T1000 (cell line): ENCODE data around the gene PPP1R36.
"Not testable (repeated sequence)": the region's sequence is repeated elsewhere in the genome, so short reads cannot be mapped to it uniquely, and the experiment has no call there.

ENCODE experiments used
- DNase-seq: peaks from one replicate; lab custom pipeline; 2025; ENCODE audit warnings: mixed read lengths; lab: John Stamatoyannopoulos, UW

The PPP1R36 gene

DNA sequence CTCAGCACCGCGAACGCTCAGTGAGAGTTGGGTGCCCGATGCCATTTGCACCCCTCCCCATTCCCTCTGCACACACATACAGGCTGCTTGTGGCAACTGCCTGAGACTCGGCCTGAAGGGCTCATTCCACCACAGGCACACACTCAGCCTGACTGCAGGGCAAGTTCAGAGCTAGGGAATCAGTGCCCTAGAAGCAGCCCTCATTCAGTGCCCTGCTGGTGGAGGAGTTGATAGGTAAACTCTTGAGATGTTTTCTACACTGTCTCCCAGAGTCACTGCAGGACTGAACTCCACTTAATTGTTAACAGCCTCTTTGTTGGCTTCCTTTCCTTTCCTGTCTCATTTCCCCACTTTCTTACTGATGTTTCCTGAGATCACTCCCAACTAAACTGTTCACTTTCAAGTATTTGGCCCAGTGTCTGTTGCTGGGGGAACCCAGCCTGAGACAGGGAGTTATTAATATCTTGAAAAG is 16.9 kb downstream of the PPP1R36 start:
- DNase-seq: no peak

DNA sequence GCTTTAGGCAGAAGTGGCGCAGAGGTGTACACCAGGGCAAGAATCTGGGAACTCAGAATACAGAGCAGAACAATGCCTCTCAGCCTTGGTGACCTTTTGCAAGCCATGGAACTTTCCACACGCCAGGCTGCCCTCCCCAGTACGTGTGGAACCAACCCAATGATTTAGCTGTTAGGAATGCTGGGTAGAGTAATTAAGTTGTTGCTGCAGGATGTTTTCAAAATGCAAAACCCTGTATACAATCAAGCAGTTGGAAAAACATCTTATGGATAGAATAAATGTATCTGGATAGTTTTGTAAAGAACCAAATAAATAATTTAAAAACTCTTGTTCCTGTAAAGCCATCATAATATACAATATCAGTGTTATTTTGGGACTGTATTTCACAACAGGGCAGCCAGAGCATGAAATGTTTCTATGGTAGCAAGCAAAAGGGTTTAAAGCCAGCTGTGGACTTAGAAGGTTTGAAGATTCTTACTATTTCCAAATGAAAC is 19.4 kb downstream of the PPP1R36 start:
- peak; percentile 40 for DNase-seq

DNA sequence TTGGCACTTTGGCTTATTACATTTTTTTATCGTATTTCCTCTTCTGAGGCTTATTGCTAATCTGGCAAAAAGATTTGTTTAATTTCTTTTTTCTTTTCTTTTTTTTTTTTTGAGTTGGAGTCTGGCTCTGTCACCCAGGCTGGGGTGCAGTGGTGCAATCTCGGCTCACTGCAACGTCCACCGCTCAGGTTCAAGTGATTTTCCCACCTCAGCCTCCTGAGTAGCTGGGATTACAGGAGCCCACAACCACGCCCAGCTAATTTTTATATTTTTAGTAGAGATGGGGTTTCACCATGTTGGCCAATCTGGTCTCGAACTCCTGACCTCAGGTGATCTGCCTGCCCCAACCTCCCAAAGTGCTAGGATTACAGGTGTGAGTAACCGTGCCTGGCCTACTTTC is 19.9 kb downstream of the PPP1R36 start:
- not testable (repeated sequence) for DNase-seq

DNA sequence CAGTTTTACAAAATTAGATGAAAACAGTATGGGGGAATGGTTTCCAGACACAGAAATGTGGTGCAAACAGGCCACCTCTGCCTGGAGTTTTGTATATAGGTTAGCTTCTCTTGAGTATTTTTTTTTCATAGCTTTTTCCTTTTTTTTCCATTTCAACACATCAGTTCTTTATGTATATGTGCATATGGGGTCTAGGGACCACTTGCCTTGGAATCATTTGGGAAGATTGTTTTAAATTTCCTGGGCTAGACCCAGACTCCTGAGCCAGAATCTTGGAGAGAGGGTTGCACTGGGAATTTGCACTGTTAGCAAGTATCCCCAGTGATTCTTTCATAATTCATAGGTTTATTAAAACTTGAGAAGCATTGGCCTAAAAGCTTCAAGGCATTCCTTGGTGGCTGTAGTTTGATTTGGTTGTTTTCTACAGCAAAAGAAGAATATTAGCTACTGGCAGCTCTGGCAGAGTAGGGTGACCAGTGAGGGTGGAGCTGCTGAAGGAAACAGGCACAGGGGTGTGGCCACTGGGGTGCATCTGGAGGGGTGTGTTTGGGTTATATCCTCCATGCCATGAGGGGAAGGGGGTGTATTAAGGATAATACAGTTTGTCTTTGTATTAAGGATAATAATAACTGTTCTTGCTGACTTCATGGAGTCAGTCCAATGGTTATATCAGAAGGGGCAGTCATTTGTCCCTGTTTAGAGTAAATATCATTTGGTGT is 22.8 kb downstream of the PPP1R36 start:
- no peak for DNase-seq

DNA sequence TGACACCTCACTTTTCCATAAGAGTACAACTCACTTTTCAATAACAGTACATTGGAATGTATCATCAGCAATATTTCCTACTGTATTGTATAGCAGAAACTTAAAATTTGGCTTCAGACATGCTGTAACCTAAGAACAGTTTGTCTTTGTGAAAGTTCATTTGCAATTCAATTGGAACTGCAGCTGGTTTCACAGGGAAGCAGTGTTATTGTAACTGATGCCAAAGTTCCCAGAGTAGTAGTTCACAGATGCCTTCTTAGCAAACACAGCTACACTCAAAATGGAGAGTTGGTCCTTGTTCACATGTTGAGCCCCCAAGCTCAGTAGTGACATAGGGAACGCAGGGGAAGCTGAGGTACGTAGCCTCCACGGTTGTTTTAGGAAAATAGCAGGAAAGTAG is 23.3 kb downstream of the PPP1R36 start:
- DNase-seq: no peak

DNA sequence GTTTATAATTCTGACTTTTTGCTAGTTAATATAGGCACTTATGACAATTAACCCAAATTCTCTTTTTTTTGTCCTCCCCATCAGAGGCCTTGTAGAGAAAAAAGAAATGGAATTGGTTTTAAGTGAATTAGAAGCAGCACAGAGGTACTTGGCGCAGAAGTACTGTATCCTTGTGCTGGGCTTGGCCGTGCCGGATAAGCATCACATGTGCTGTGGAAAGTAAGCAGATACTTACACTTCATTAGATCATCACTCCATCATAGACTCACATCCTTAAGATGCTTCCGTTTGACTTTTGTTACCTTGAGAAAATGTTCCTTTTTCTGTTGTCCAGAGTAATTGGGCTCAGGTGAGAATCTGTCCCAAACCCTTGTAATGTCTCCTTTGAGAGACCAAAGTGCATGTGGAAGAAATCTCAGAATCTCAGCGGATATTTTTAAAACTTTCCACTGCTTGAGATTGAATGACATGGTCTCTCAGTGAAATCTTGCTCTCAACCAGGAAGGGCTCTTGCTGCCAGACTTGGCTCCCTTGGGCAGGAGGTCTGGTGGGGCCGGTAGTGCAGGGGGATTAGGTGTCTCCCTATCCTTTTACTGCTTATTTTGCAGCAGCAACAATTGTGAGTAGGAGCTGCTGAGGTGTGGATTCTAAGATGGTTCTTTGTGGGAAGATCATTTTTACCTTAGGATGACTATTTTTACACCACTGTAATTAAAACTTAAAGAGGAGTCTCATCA is 24.8 kb downstream of the PPP1R36 start:
- no peak for DNase-seq

DNA sequence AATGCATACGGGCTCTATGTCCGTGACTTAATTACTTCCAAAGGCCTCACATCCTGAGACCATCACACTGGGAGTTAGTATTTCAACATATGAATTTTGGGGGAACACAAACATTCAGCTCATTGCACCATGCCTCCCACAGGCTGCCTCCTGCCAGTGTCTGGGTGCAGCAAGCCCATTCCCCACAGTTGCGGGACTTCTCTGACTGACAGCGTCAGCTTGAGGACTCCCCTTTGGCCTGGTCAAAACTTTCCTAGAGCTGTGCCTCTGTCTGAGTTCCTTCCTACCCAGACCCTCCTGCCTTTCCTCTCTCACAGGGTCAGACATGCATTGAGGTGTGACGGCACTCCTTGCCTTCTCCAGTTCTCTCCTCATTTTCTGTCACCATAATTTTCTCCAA is 27.4 kb downstream of the PPP1R36 start:
- no peak for DNase-seq

DNA sequence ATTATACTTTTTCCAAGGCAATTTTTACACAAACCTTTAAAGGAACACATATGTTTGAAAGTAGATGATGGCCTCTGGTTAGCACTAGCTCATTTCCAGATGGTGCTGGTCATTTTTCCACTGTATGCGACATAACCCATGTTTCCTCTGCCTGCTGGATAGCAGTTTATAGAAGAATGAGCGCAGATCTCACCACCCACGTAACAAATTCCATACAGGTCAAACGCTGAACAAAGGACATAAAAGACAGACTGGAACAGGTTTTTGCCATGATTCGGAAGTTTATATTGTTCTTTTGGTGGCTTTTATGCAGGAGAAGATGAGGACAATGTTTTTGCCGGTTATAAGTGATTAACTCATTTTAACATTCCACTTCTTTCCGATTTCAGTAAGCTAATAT is 30.7 kb downstream of the PPP1R36 start:
- no peak for DNase-seq

DNA sequence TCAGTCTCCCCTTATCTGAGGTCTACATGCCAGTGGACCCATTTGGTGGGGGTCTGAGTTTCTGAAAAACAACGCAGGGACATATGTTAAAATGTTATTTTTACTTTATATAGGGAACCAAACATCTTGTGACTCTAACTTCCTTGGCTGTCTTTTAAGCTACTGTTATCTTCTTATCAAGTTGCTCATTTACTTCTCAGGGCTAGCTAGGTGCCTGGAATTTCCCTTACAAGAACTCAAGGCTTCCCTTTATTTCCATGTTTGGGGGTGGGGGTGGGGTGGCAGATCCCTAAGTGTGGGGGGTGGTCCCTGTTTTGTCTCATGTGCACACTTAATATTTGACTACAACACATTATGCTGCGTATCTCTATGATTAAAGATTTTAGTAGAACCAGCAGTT is 31.6 kb downstream of the PPP1R36 start:
- DNase-seq: no peak

DNA sequence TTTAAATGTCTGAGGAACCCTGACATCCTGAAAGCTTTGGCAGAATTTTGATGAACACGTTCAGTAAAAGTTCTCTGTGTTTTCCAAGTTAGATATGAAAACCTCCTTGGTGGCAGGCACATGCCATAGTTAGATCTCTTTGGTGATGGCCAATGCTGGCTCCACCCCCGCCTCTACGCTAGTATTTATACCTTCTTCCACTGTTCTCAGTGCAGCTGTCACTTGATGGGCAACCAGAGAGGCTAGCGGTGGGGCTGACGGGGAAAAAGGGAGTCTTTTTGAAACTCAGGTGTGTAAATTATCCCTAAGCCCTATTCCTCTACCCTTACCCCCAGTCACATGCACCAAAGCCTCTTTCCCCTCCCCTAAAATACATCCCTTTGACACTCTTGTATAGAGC is 32.1 kb downstream of the PPP1R36 start:
- DNase-seq: no peak

DNA sequence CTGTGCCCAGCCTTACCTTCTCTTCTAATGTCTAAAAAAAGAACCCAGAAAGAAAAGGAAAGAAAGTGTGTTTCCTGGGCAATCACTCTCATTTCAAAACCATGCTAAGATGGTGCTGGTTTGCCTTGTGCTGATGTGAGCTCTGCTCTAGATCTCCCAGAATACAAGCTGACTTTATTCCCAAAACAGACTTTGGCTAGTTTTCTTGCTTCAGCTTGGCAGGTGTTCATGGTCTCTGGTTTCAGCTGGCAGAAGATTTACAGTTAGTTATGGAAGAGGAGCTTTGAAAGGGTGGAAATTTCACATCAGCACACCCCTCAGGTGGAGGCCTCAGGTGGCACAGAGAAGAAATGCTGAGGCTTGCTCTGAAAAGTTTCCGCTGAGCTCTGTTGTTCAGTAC is 34.4 kb downstream of the PPP1R36 start:
- DNase-seq: no peak

DNA sequence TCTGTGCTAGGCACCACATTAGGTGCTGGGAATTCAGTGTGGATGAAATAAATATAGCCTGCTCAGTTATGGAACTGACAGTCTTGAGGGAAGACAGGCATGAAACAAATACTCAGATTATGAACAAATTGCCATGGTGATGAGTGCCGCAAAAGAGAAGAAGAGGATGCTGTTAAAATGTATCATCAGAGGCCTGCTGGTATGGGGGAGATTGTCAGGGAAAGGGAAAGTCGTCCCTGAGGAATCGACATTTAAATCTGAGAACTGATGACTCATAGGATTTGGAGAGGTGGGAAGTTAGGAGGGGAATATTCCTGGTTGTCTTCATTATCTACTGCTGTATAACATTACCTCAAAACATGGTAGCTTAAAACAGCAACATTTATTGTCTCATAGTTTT is 42.0 kb downstream of the PPP1R36 start:
- DNase-seq: no peak

DNA sequence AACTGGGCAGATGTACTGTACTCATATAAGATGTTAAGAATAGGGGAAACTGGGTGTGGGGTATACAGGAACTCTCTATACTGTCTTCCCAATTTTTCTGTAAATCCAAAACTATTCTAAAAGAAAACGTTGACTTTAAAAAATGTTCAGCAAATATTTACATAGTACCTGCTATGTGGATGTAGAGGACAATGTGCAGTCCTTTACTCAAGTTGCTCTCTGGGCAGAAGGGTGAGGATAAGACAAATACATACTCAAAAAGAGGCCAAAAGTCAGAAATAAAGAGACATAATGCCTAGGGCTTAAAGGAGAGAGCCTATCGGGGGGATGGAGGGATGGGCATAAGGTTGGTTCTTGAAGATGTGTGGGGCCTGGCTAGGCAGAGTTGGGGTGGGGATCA is 44.7 kb downstream of the PPP1R36 start:
- no peak for DNase-seq

DNA sequence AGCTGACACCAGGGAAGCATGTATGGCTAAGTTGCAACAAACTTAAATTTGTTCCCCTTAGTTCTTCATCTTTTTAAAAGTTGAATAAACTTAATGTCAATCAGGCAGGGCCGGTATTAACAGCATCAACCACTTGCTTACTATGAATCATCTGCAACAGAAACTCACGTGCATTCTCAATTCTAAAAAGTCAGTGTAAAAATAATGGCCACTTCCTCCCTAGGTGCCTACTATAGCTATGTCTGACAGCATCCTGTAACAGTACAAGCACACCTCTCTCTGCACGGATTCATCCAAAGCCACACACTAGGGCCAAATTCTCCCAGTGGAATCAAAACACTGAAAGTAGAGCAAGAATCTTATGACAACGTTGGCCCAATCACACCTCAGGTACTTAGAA is 48.6 kb downstream of the PPP1R36 start:
- DNase-seq: no peak

DNA sequence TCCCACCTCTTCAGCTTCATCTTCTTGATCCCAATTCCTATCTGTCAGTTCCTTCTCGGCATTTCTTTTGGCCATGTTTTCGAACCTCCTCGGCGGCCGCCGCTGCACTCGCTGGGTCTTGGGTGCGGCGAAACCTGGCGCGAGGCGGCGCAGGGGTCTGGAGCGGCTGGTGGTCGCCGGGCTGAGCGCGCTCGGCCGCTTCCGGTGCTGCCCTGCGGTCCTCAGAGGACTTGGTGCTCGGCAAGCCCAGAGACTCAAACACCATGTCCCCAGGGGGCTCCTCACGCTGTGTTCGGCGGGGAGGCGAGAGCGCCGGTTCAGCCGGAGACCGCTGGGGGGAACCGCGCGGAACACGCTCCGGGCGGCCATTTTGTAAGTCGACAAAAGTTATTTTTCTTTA is 51.8 kb downstream of the PPP1R36 start:
- DNase-seq: no peak

DNA sequence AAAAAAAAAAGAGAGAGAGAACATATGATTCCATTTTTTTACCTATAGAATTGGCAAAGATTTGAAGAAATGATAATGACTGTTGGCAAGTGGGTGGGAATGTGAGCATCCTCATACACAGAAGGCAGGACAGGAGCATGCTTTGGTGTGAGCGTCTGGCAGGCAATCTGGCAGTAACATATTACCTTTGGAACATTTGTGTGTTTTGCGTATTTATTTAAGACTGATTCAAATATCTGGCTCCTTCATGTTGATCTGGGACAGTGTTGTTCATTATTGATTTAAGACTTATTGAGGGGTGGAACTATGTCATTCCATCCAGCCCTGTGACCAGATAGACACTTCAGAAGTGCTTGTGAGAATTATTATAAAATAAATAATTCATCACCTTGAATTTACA is 53.1 kb downstream of the PPP1R36 start:
- DNase-seq: no peak

DNA sequence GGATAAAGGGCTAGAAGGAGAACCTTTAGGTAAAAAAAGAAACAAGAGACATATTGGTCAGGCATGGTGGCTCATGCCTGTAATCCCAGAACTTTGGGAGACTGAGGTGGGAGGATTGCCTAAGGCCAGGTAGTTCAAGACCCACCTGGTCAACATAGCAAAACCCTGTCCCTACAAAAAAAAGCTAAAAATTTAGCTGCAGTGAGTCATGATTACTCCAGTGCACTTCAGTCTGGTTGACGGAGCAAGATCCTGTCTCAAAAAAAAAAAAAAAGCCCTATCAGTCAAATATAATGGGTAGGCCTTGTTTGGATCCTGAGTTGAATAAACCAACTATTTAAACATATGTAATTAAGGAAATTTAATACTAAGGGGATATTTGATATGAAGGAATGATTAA is 54.2 kb downstream of the PPP1R36 start:
- no peak for DNase-seq

DNA sequence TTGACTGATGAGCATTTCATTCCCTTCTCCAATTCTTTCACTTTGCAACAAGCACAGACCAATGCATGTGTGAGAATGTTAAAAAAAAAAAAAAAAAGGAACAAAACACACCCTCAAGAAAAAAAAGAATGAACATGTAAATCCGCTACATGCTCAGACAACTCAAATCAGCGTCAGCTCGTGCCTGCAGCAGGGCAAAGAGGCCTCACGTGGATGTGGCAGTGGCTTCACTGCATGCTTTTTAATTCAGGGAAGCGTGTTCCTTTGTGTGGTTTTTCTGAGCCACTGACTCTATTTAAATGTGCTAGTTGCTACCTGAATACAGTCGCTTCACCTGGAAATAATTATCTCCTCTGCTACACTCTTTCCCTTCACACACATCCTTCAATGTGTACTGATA is 55.1 kb downstream of the PPP1R36 start:
- DNase-seq: no peak

DNA sequence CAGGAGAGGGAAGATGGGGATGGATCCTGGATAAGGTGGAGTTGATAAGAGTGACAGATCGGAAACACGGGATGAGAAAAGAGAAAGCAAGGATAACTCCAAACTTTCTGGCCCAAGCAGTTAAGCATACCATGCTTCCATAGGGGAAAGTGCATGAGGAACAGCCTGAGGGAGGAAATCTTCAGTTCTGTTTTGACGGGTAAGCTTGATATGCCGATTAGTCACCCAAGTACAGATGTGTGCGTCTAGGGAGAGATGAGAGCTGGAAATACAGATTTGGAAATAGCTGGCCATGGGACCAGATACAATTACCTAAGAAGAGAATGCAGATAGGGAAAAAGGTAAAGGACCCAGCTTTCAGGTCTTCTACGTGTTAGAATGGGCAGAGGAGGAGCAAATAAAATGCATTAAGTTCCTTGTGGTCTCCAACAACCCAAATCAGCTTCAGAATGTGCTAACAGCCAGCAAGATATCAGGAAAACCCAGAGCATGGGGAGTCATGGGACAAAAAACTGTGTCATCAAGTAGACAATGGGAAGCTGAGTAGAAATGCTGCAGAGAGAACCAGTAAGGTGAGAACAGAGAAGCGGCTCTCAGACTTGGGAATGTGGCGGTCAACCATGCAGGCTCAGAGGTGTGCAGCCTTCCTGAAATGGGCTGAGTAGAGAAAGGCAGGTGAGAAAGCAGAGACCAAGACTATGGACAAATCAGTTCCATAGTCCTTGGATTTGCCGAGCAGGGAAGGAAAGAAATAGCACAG is 56.3 kb downstream of the PPP1R36 start:
- no peak for DNase-seq

DNA sequence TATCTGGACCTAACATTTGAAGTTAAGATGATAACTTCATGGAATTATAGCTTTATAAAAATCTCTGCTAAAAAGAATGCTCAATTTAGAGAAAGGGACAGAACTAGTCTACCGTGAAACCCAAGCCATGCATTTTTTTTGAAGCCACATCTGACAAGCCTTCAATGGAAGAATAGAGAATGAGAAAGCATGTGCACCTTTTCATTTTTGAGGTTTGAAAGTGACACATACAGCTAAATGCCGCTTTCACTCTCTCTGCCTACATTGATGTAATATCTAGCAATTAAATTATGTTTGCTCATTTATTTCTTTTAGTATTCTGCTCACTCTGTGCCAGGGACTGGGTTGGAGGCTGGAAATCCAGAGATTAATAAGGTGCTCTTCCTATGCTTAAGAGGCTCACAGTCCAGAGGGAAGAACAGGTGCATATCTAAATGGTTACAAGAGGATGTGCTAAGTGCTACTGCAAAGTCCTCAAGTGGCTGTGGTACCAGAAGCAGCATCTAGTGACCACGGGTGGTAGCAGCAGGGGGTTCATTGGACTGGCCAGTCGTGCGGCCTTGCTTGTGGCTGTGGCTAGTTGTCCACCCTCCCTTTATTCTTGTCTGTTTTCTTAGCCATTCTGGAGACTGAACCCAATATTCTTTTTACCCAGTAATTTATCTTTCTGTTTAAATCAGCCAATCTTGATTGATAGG is 60.4 kb downstream of the PPP1R36 start:
- DNase-seq: no peak

DNA sequence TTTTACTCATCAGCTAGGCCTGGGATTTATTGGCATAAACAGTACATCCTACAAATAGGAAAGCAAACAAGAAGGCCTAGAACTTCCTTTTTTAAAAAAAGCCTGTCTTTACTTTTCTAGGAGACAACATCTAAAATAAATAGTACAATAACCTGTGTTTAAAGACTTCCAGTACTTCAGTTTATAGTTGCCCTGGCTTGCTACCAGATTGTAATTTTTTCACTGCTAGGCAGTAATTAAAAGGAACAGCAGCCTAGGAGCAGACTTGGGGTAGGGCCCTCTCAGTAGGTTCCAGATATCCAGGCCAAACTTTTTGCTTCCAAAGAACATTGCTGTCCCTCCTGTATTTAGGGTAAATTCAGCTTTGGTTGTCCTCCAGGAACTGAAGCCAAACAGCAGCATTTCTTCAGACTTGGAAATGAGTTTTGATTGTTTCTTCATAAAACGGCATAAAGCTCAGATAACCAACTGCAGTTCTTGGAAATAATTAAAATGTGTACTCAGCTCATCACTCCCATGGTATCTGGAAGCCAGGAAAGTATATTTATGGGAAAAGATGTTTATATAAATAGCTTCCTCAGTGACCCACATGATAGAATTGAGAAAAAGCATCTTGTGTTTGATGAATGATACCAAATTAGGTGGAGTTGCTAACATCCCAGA is 61.7 kb downstream of the PPP1R36 start:
- DNase-seq: no peak

DNA sequence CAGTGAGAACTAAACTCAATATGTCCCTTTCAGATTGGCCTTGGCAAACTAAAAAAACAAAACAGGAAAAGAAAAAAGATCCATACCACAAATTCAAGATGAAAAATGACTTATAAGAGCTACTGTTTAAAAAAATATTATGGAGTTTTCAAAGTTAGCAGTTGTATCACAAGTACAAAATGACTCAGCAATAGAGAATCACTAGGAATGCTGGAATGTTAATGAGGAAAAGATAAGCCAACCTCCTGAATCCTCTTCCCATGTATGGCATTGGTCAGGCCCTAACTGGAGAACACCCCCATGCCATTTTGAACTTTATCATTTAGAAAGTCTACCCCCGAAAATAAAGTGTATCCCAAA is 62.2 kb downstream of the PPP1R36 start:
- DNase-seq: no peak
